ENCODE data around the gene GPHA2. TPM values are rescaled to one million over a fixed set of nuclear protein-coding genes. Genes with fewer than 3 reads are reported as not detected.

GPHA2 gene
- polyA plus RNA-seq, 1 donor from 2014 or later, result not detected

DNA sequence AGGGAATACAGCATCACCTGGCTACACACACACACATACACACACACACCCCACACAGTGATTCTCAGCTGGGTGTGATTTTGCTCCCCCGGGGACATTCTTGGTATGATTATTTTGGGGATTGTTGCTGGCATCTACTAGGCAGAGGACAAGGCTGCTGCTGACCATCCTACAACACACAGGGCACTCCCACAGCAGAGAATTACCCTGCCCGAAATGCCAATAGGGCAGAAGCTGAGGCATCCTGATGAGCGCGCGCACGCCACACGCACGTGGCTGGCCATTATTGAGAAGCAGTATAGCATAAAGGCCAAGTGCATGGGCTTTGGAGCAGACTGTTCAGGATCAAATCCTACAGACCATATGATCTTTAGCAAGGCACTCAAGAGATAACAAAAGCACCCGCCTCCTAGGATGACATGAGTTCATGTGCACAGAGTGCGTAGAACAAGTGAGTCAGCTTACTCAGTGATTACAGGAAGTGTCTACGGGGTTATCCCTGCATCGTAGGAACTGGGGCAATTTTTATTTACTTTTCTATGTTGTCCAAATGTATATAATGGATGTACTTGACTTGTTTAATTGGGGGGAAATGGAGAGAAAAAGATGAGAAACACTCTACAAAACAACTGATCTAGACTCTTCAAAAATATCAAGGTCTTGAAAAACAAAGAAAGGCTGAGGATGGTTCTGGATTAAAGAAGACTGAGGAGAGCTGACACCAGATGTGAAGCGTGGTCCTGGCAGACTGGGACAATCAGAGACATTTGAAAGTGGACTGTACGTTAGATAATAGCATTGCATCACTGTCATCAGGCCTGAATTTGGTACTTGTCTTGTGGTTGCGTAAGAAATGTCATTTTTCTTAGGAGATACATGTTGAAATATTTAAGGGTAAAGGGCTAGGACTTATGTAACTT is 50.1 kb downstream of the GPHA2 start:
- Histone ChIP-seq H3K9me3 (ENCODE audit: low read length) (no peaks in the 10 kb centered on the region), H3K4me3 (ENCODE audit: low read length) (no peak overlapping the region), H3K36me3 (ENCODE audit: insufficient read depth, low read length) (no peaks in the 10 kb centered on the region), H3K9ac (ENCODE audit: low read length) (no peak overlapping the region), H3F3A (ENCODE audit: insufficient read depth, low read length, poor library complexity, severe bottlenecking) (no peaks in the 10 kb centered on the region), H3K4me2 (ENCODE audit: low read length) (no peak overlapping the region), H4K20me1 (ENCODE audit: insufficient read depth) (no peaks in the 10 kb centered on the region), H3K27ac (ENCODE audit: low read length) (no peak overlapping the region), H3K9me2 (ENCODE audit: insufficient read depth, low read length) (no peaks in the 10 kb centered on the region), H3K27me3 (ENCODE audit: insufficient read depth, low read depth, low read length) (no peaks in the 10 kb centered on the region), H3K79me2 (replicated peaks; ENCODE audit: insufficient read depth, low read length) (no peaks in the 10 kb centered on the region), H2AFZ (ENCODE audit: low read depth, low read length) (no peak overlapping the region)
- no peak for TF ChIP-seq CTCF (IDR thresholded peaks at IDR 0.05; ENCODE audit: poor library complexity, severe bottlenecking)
- TF ChIP-seq TAF1 (IDR thresholded peaks at IDR 0.05; ENCODE audit: low read depth), result no peak

Small RNA genes within 50 kb of the gene (small RNA-seq; reads per million reads assigned to genes)
- gene MIR6749 (0 reads per million in 3 experiments), gene MIR6750 (0 to 0.36 (median 0) reads per million in 3 experiments)

Other genes starting within 250 kb of the GPHA2 start
- gene NRXN2, start 212.7 kb downstream of the GPHA2 start, polyA plus RNA-seq, result 68.0 and 99.8 TPM in 2 replicates
- gene RASGRP2, start 191.8 kb downstream of the GPHA2 start, polyA plus RNA-seq, result 4.5 and 13.9 TPM in 2 replicates
- 0.14 and 0.43 TPM in 2 replicates for gene PYGM, start 175.9 kb downstream of the GPHA2 start, polyA plus RNA-seq
- 53.2 and 72.7 TPM in 2 replicates for gene SF1, start 157.4 kb downstream of the GPHA2 start, polyA plus RNA-seq
- 12.4 and 13.2 TPM in 2 replicates for gene MAP4K2, start 132.7 kb downstream of the GPHA2 start, polyA plus RNA-seq
- gene MEN1, start 125.3 kb downstream of the GPHA2 start, polyA plus RNA-seq, result 16.8 and 20.2 TPM in 2 replicates
- 0.26 TPM in 1 of 2 replicates, not detected in the other for gene CDC42BPG, start 91.2 kb downstream of the GPHA2 start, polyA plus RNA-seq
- gene EHD1, start 57.3 kb downstream of the GPHA2 start, polyA plus RNA-seq, result 26.4 and 34.9 TPM in 2 replicates
- gene ATG2A, start 18.7 kb downstream of the GPHA2 start, polyA plus RNA-seq, result 7.5 and 10.7 TPM in 2 replicates
- gene PPP2R5B, start 11.2 kb downstream of the GPHA2 start, polyA plus RNA-seq, result 76.1 and 86.9 TPM in 2 replicates
- not detected in 2 replicates for gene MAJIN, start 36.2 kb upstream of the GPHA2 start, polyA plus RNA-seq
- gene BATF2, start 61.1 kb upstream of the GPHA2 start, polyA plus RNA-seq, result not detected in 2 replicates
- gene ARL2, start 78.3 kb upstream of the GPHA2 start, polyA plus RNA-seq, result 158 and 174 TPM in 2 replicates
- gene SNX15, start 91.5 kb upstream of the GPHA2 start, polyA plus RNA-seq, result 11.2 and 15.3 TPM in 2 replicates
- 23.5 and 27.0 TPM in 2 replicates for gene SAC3D1, start 105.3 kb upstream of the GPHA2 start, polyA plus RNA-seq
- gene NAALADL1, start 122.7 kb upstream of the GPHA2 start, polyA plus RNA-seq, result not detected in 2 replicates
- 2.3 and 2.4 TPM in 2 replicates for gene CDCA5, start 148.1 kb upstream of the GPHA2 start, polyA plus RNA-seq
- gene ZFPL1, start 148.3 kb upstream of the GPHA2 start, polyA plus RNA-seq, result 39.7 and 42.0 TPM in 2 replicates
- 230 and 313 TPM in 2 replicates for gene VPS51, start 160.3 kb upstream of the GPHA2 start, polyA plus RNA-seq
- 78.4 and 99.5 TPM in 2 replicates for gene TM7SF2, start 176.0 kb upstream of the GPHA2 start, polyA plus RNA-seq
- 6.9 and 7.0 TPM in 2 replicates for gene ZNHIT2, start 181.8 kb upstream of the GPHA2 start, polyA plus RNA-seq
- 299 and 420 TPM in 2 replicates for gene FAU, start 186.2 kb upstream of the GPHA2 start, polyA plus RNA-seq
- gene MRPL49, start 186.4 kb upstream of the GPHA2 start, polyA plus RNA-seq, result 80.5 and 83.2 TPM in 2 replicates
- 12.8 and 13.0 TPM in 2 replicates for gene SYVN1, start 198.6 kb upstream of the GPHA2 start, polyA plus RNA-seq
- gene SPDYC, start 234.3 kb upstream of the GPHA2 start, polyA plus RNA-seq, result not detected in 2 replicates
- 102 and 121 TPM in 2 replicates for gene CAPN1, start 246.0 kb upstream of the GPHA2 start, polyA plus RNA-seq